HEK293 (cell line): ENCODE measurements around the gene POR.

Experiments
- CTCF ChIA-PET: fragments of 350-600 bp; formaldehyde crosslinking; extraction: SDS; loops from one replicate; lab custom pipeline; 2021; ENCODE audit warnings: antibody characterized with exemption; lab: Yijun Ruan, JAX
- POLR2A ChIA-PET: fragments of 300-600 bp; formaldehyde crosslinking; extraction: SDS; loops from one replicate; lab custom pipeline; 2020; ENCODE audit warnings: antibody characterized with exemption, inconsistent platforms; lab: Yijun Ruan, JAX
- H3K27ac ChIP-seq: fragments of 200-500 bp; sonication (Bioruptor generic); 2 replicates; pipeline ENCODE4 v1.5.1; 2014; ENCODE audit warnings: low read depth, low read length, control low read depth, inconsistent platforms; ENCODE audit errors: extremely low read depth
- H3K36me3 ChIP-seq, 2 experiments: fragments of 200-500 bp in 1 of 2; sonication (Bioruptor generic) in 1 of 2; 1 replicate in 1 of 2; 2 replicates in 1 of 2; pipeline ENCODE4 v1.5.1; 2014 to 2017; ENCODE audit warnings: inconsistent platforms in 2 of 2, low read length in 2 of 2; ENCODE audit not compliant: control insufficient read depth in 2 of 2, insufficient read depth in 1 of 2
- H3K4me1 ChIP-seq: fragments of 200-500 bp; sonication (Bioruptor generic); 2 replicates; pipeline ENCODE4 v1.5.1; 2014; ENCODE audit warnings: mild to moderate bottlenecking, low read length, inconsistent platforms; ENCODE audit not compliant: control insufficient read depth, insufficient read depth
- H3K4me3 ChIP-seq: 2 replicates; pipeline ENCODE4 v1.5.1; 2011; ENCODE audit warnings: low read depth, mild to moderate bottlenecking, control low read depth, low read length, moderate library complexity
- H3K9me3 ChIP-seq: fragments of 200-500 bp; sonication (Bioruptor generic); 2 replicates; pipeline ENCODE4 v1.5.1; 2014; ENCODE audit warnings: low read depth, low read length, inconsistent platforms; ENCODE audit not compliant: control insufficient read depth, insufficient read depth
- SCRT2 ChIP-seq: fragments of 450-650 bp; formaldehyde crosslinking; IDR thresholded peaks from 2 replicates; pipeline ENCODE4 v1.5.1; 2016; ENCODE audit warnings: missing biosample characterization, missing genetic modification characterization
- TCF7L2 ChIP-seq: IDR thresholded peaks from 2 replicates; pipeline ENCODE4 v1.6.1; 2011; ENCODE audit warnings: low read depth, mild to moderate bottlenecking, inconsistent platforms, low read length, moderate library complexity, borderline replicate concordance
- YY2 ChIP-seq: fragments of 450-650 bp; formaldehyde crosslinking; IDR thresholded peaks from 2 replicates; pipeline ENCODE4 v1.5.1; 2016; ENCODE audit warnings: missing biosample characterization, missing genetic modification characterization
- ZBTB48 ChIP-seq: fragments of 450-650 bp; formaldehyde crosslinking; IDR thresholded peaks from 2 replicates; pipeline ENCODE4 v1.5.1; 2016; ENCODE audit warnings: missing biosample characterization, missing genetic modification characterization
- ZEB2 ChIP-seq: fragments of 450-650 bp; formaldehyde crosslinking; IDR thresholded peaks from 2 replicates; pipeline ENCODE4 v1.5.1; 2016; ENCODE audit warnings: missing biosample characterization, missing genetic modification characterization
- ZNF169 ChIP-seq: fragments of 450-650 bp; formaldehyde crosslinking; IDR thresholded peaks from 2 replicates; pipeline ENCODE4 v1.5.1; 2016; ENCODE audit warnings: missing biosample characterization, missing genetic modification characterization
- ZNF248 ChIP-seq: fragments of 450-650 bp; formaldehyde crosslinking; IDR thresholded peaks from 2 replicates; pipeline ENCODE4 v1.5.1; 2017; ENCODE audit warnings: missing biosample characterization, missing genetic modification characterization
- ZNF266 ChIP-seq: fragments of 450-650 bp; formaldehyde crosslinking; IDR thresholded peaks from 2 replicates; pipeline ENCODE4 v1.5.1; 2016; ENCODE audit warnings: missing biosample characterization, missing genetic modification characterization, low read depth
- ZNF324 ChIP-seq: fragments of 450-650 bp; formaldehyde crosslinking; IDR thresholded peaks from 2 replicates; pipeline ENCODE4 v1.5.1; 2016; ENCODE audit warnings: missing biosample characterization, missing genetic modification characterization
- ZNF521 ChIP-seq: fragments of 450-650 bp; formaldehyde crosslinking; IDR thresholded peaks from 2 replicates; pipeline ENCODE4 v1.5.1; 2017; ENCODE audit warnings: missing biosample characterization, mild to moderate bottlenecking, missing genetic modification characterization
- ZNF529 ChIP-seq: fragments of 450-650 bp; formaldehyde crosslinking; IDR thresholded peaks from 2 replicates; pipeline ENCODE4 v1.5.1; 2017; ENCODE audit warnings: missing genetic modification characterization, missing biosample characterization; ENCODE audit not compliant: insufficient replicate concordance
- ZNF544 ChIP-seq: fragments of 450-650 bp; formaldehyde crosslinking; IDR thresholded peaks from 2 replicates; pipeline ENCODE4 v1.5.0; 2017; ENCODE audit warnings: missing biosample characterization, missing genetic modification characterization
- ZNF561 ChIP-seq: fragments of 450-650 bp; IDR thresholded peaks from 2 replicates; pipeline ENCODE4 v1.5.1; 2018; ENCODE audit warnings: missing biosample characterization, missing genetic modification characterization, borderline replicate concordance
- ZNF624 ChIP-seq: fragments of 450-650 bp; formaldehyde crosslinking; IDR thresholded peaks from 2 replicates; pipeline ENCODE4 v1.5.1; 2017; ENCODE audit warnings: missing biosample characterization, missing genetic modification characterization
- ZNF664 ChIP-seq: fragments of 450-650 bp; formaldehyde crosslinking; IDR thresholded peaks from 2 replicates; pipeline ENCODE4 v1.5.1; 2016; ENCODE audit warnings: missing biosample characterization, missing genetic modification characterization
- ZNF785 ChIP-seq: fragments of 450-650 bp; formaldehyde crosslinking; IDR thresholded peaks from 2 replicates; pipeline ENCODE4 v1.5.1; 2016; ENCODE audit warnings: missing biosample characterization, missing genetic modification characterization
- ZNF792 ChIP-seq: fragments of 450-650 bp; formaldehyde crosslinking; IDR thresholded peaks from 2 replicates; pipeline ENCODE4 v1.5.1; 2016; ENCODE audit warnings: missing biosample characterization, missing genetic modification characterization
- ZSCAN16 ChIP-seq: fragments of 450-650 bp; formaldehyde crosslinking; IDR thresholded peaks from 2 replicates; pipeline ENCODE4 v1.5.1; 2016; ENCODE audit warnings: missing biosample characterization, missing genetic modification characterization
- ZSCAN23 ChIP-seq: fragments of 450-650 bp; formaldehyde crosslinking; IDR thresholded peaks from 2 replicates; pipeline ENCODE4 v1.5.1; 2016; ENCODE audit warnings: missing biosample characterization, missing genetic modification characterization
- ZXDB ChIP-seq: fragments of 450-650 bp; formaldehyde crosslinking; IDR thresholded peaks from 2 replicates; pipeline ENCODE4 v1.5.1; 2016; ENCODE audit warnings: missing biosample characterization, missing genetic modification characterization
- TF ChIP-seq, protein P1 (sequence below): fragments of 450-650 bp; formaldehyde crosslinking; IDR thresholded peaks from 2 replicates; pipeline ENCODE4 v1.5.1; 2016; ENCODE audit warnings: missing biosample characterization, missing genetic modification characterization
- TF ChIP-seq, protein P2 (sequence below): fragments of 450-650 bp; formaldehyde crosslinking; IDR thresholded peaks from 2 replicates; pipeline ENCODE4 v1.5.1; 2016; ENCODE audit warnings: missing biosample characterization, missing genetic modification characterization
- TF ChIP-seq, protein P3 (sequence below): fragments of 450-650 bp; formaldehyde crosslinking; IDR thresholded peaks from 2 replicates; pipeline ENCODE4 v1.5.1; 2017; ENCODE audit warnings: missing biosample characterization, missing genetic modification characterization
- TF ChIP-seq, protein P4 (sequence below): fragments of 450-650 bp; formaldehyde crosslinking; IDR thresholded peaks from 2 replicates; pipeline ENCODE4 v1.5.1; 2017; ENCODE audit warnings: missing biosample characterization, missing genetic modification characterization
- TF ChIP-seq, protein P5 (sequence below): fragments of 450-650 bp; IDR thresholded peaks from 2 replicates; pipeline ENCODE4 v1.5.1; 2018; ENCODE audit warnings: missing biosample characterization, mild to moderate bottlenecking, missing genetic modification characterization
- TF ChIP-seq, protein P6 (sequence below): fragments of 450-650 bp; formaldehyde crosslinking; IDR thresholded peaks from 2 replicates; pipeline ENCODE4 v1.5.1; 2016; ENCODE audit warnings: missing biosample characterization, missing genetic modification characterization

The POR gene

DNA sequence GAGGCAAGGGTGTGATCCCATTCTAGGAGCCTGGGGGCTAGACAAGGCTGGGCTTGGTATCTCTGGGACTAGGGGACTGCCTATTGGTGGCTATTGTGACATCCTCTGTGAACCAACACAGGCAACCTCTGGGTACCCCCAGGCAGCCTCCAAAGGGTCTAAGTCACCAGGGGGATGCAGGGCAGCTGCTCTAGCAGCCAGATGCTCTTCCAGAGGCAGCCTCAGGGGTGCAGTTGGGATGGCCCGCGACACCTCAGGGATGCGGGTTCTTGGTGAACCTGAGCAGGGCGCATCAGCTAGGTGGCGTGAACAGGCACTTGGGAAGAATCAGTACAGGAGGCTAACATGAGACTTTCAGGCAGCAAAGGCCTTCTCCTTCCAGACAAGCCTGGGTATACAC, 81.0 kb downstream of the POR start (continued):
- TF ChIP-seq, protein P1, sequence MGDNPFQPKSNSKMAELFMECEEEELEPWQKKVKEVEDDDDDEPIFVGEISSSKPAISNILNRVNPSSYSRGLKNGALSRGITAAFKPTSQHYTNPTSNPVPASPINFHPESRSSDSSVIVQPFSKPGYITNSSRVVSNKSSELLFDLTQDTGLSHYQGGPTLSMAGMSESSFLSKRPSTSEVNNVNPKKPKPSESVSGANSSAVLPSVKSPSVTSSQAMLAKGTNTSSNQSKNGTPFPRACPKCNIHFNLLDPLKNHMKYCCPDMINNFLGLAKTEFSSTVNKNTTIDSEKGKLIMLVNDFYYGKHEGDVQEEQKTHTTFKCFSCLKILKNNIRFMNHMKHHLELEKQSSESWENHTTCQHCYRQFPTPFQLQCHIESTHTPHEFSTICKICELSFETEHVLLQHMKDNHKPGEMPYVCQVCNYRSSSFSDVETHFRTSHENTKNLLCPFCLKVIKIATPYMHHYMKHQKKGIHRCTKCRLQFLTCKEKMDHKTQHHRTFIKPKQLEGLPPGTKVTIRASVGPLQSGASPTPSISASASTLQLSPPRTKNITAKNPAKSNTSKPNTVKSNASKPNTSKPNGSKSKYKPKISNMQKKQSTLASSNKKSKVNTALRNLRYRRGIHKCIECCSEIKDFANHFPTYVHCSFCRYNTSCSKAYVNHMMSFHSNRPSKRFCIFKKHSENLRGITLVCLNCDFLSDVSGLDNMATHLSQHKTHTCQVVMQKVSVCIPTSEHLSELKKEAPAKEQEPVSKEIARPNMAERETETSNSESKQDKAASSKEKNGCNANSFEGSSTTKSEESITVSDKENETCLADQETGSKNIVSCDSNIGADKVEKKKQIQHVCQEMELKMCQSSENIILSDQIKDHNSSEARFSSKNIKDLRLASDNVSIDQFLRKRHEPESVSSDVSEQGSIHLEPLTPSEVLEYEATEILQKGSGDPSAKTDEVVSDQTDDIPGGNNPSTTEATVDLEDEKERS (tag by site-specific recombination) = no peak
- TF ChIP-seq ZNF169 (tag by site-specific recombination) (no peak), ZNF529 (no peak), ZSCAN23 (tag by site-specific recombination) (no peak), ZBTB48 (tag by site-specific recombination) (no peak), ZNF324 (tag by site-specific recombination) (no peak), ZXDB (tag by site-specific recombination) (no peak)
- TF ChIP-seq, protein P2, sequence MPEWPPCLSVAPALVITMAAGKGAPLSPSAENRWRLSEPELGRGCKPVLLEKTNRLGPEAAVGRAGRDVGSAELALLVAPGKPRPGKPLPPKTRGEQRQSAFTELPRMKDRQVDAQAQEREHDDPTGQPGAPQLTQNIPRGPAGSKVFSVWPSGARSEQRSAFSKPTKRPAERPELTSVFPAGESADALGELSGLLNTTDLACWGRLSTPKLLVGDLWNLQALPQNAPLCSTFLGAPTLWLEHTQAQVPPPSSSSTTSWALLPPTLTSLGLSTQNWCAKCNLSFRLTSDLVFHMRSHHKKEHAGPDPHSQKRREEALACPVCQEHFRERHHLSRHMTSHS (tag by site-specific recombination) = no peak

DNA sequence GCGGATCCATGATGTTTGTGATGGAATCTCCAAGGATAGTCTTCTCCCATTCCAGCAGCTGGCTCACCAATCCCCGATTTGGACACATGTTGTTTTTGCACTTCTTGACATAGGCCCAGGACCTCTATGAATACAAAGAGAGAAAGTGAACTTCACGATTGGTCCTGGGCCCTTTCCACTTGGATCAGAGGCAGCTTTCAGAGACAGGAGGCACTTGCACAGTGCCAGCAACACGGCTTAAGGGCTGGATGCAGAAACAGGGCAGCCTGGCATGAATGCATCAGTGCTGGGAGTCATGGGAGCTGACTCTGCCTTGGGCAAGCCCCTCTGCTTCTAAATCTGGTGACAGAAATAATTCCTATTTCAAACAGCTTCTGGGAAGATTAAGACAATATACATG, 81.5 kb downstream of the POR start:
- TF ChIP-seq, protein P3, sequence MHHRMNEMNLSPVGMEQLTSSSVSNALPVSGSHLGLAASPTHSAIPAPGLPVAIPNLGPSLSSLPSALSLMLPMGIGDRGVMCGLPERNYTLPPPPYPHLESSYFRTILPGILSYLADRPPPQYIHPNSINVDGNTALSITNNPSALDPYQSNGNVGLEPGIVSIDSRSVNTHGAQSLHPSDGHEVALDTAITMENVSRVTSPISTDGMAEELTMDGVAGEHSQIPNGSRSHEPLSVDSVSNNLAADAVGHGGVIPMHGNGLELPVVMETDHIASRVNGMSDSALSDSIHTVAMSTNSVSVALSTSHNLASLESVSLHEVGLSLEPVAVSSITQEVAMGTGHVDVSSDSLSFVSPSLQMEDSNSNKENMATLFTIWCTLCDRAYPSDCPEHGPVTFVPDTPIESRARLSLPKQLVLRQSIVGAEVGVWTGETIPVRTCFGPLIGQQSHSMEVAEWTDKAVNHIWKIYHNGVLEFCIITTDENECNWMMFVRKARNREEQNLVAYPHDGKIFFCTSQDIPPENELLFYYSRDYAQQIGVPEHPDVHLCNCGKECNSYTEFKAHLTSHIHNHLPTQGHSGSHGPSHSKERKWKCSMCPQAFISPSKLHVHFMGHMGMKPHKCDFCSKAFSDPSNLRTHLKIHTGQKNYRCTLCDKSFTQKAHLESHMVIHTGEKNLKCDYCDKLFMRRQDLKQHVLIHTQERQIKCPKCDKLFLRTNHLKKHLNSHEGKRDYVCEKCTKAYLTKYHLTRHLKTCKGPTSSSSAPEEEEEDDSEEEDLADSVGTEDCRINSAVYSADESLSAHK (tag by site-specific recombination) = no peak
- TF ChIP-seq ZNF266 (tag by site-specific recombination) (no peak), ZNF169 (tag by site-specific recombination) (no peak), YY2 (no peak), ZNF561 (tag by site-specific recombination) (no peak)
- peaks cover 8 to 17% of the 10 kb centered on the region in 2 experiments; a peak in 2 of 3 replicates for H3K36me3 ChIP-seq
- no peaks in the 10 kb centered on the region for H3K9me3 ChIP-seq
- H3K4me1 ChIP-seq = no peaks in the 10 kb centered on the region
- POLR2A ChIA-PET = no interaction called here
- CTCF ChIA-PET = interaction anchor here (0.9 kb wide), 1 partner anchor 18 kb away, joined by 3 read pairs; no protein-coding TSS in a partner anchor
- no peak overlapping the region for H3K27ac ChIP-seq
- no peak overlapping the region for H3K4me3 ChIP-seq

DNA sequence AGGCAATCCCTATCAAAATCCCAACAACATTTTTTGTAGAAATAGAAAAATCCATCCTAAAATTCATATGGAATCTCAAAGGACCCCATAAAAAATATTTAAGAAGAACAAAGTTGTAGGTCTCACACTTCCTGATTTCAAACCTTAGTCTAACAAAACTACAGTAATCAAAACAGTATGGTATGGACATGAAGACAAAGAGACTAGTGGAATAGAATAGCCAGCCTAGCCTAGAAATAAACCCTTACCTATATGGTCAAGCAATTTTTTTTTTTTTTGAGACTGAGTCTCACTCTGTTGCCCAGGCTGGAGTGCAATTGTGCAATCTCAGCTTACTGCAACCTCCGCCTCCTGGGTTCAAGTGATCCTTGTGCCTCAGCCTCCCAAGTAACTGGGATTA, 83.1 kb downstream of the POR start:
- CTCF ChIA-PET = no interaction called here
- H3K4me3 ChIP-seq = no peak overlapping the region
- H3K36me3 ChIP-seq = peaks cover 8 to 25% of the 10 kb centered on the region in 2 experiments; a peak in 2 of 3 replicates
- TF ChIP-seq ZNF664 (no peak), ZNF785 (tag by site-specific recombination) (no peak), ZNF521 (no peak), ZEB2 (tag by site-specific recombination) (no peak), ZSCAN16 (tag by site-specific recombination) (no peak), SCRT2 (tag by site-specific recombination) (no peak), ZNF792 (tag by site-specific recombination) (no peak), TCF7L2 (no peak), ZNF544 (tag by site-specific recombination) (no peak), ZBTB48 (tag by site-specific recombination) (no peak), ZNF624 (tag by site-specific recombination) (no peak), ZNF248 (tag by site-specific recombination) (no peak)
- TF ChIP-seq, protein P4, sequence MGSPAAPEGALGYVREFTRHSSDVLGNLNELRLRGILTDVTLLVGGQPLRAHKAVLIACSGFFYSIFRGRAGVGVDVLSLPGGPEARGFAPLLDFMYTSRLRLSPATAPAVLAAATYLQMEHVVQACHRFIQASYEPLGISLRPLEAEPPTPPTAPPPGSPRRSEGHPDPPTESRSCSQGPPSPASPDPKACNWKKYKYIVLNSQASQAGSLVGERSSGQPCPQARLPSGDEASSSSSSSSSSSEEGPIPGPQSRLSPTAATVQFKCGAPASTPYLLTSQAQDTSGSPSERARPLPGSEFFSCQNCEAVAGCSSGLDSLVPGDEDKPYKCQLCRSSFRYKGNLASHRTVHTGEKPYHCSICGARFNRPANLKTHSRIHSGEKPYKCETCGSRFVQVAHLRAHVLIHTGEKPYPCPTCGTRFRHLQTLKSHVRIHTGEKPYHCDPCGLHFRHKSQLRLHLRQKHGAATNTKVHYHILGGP (tag by site-specific recombination) = no peak
- TF ChIP-seq, protein P5, sequence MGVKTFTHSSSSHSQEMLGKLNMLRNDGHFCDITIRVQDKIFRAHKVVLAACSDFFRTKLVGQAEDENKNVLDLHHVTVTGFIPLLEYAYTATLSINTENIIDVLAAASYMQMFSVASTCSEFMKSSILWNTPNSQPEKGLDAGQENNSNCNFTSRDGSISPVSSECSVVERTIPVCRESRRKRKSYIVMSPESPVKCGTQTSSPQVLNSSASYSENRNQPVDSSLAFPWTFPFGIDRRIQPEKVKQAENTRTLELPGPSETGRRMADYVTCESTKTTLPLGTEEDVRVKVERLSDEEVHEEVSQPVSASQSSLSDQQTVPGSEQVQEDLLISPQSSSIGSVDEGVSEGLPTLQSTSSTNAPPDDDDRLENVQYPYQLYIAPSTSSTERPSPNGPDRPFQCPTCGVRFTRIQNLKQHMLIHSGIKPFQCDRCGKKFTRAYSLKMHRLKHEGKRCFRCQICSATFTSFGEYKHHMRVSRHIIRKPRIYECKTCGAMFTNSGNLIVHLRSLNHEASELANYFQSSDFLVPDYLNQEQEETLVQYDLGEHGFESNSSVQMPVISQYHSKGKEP (tag by site-specific recombination) = no peak
- TF ChIP-seq, protein P6, sequence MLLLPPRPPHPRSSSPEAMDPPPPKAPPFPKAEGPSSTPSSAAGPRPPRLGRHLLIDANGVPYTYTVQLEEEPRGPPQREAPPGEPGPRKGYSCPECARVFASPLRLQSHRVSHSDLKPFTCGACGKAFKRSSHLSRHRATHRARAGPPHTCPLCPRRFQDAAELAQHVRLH = no peak
- H3K9me3 ChIP-seq = no peaks in the 10 kb centered on the region
- no peaks in the 10 kb centered on the region for H3K4me1 ChIP-seq
- POLR2A ChIA-PET = no interaction called here
- H3K27ac ChIP-seq = no peak overlapping the region
